Muscle of arm (tissue), 12 donors: ENCODE measurements around the gene UPK1B. TPM values are rescaled to one million over a fixed set of nuclear protein-coding genes. Genes with fewer than 3 reads are reported as not detected.
"Not testable (repeated sequence)": the region's sequence is repeated elsewhere in the genome, so short reads cannot be mapped to it uniquely, and the experiment has no call there.

Source experiments
- DNase-seq: peaks from one replicate; pipeline ENCODE4 v3.0.0-alpha.2; 2013
- polyA plus RNA-seq, 12 donors: library from polyadenylated mRNA; unstranded; fragments of 120-200 nt; gene quantifications; one replicate each; pipeline ENCODE4 v1.2.1, GENCODE V29; 2013; ENCODE audit not compliant: insufficient read length in 12 of 12

The UPK1B gene
- polyA plus RNA-seq, 12 donors = 0.34 to 46.8 (median 12.2) TPM; not detected in 7

DNA sequence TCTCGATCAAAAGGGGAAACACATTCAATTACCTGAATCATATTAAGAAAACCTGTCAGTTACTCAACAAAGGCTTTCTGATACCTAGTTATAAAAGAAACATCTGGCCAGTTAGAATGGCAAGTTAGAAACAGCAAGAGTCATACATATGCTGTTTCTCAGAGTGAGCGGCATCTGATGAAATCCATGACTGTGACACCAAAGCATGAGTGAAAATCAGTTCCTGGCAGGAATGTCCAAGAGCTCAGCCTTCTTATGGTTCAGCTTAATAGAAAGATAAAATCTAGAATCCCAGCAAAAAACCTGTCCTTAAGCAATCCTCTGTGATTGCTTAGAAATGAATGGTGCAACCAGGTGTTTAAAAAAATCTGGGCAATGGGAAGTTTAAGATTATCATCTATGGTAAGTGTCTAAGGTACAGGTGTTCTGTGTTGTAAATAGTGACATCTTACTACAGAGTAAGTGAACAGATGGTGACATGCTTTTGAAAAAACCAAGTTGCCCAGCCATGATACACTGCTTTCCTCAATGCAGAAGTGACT lies 48.5 kb downstream of the UPK1B start:
- DNase-seq = no peak

DNA sequence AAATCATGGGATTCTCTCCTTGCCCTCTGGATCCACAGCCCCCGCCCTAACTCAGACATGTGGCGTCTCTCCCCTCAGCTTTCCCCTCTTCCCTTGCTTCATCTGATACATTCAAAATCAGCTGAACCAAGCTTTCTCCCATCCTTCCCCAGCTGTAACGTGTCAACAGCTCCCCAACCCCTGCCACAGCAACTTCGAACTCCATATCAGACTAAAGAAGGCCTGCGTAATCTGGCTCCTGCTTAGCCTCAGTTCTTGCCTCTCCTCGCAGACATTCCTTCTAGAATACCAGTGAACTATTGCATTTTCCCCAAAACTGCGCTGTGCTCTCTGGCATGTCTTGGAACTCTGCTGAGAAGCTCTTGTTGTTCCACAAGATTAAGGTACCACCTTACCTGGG lies 49.0 kb downstream of the UPK1B start:
- no peak for DNase-seq

DNA sequence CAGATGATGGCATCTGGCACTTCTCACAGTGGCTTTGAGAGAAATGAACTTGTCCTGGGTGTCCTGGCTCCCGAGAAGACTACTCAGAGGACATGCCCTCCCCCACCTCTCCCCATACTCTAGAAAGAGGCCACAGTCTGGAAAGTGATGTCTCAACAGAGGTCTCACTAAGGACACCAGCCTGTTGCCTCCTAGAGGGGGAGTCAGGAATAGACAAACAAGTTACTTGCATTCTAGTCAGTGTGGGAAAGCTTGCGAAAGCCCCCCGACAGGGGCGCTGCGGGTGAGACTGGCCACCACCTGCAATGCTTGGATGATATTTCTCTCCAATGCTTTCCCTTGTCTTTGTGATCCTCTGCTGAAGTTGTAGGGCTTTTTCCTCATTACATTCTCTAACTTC lies 50.1 kb downstream of the UPK1B start:
- DNase-seq = no peak

GRCh38 chr3:119225121-119225520 lies 51.7 kb downstream of the UPK1B start:
- no peak for DNase-seq

- DNase-seq = no peak
These were observed 53.9 kb downstream of the UPK1B start for GRCh38 chr3:119227070-119227850.

DNA sequence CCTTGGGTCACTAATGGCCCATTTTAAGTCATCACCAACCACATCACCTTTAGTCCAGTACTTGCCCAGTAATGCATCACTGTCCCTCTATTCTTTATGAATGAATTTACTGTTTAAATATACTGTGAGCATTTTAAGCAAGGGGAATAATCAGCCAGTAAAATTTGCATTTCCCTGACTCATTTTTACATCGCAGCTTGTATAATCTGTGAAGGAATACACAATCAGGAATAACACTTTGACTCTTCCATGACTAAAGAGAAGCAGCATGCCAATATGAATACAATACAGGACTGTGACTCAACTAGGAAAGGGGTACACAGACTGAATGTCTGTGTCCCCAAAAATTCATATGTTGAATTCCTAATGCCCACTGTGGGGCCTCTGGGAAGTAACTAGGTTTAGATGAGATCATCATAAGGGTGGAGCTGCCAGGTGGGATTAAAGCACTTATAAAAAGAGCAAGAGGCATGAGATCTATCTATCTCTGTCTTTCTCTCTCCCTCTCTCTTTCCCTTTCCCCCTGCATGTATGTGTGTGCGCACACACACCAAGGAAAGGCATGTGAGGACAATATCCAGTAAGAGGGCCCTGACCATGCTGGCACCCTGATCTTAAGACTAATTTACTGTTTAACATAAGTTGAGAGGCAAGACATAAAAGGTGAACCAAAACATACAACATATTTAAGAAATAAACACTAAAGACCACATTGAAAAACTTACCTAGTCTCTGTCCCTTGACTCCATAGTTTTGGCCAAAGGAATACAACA lies 55.2 kb downstream of the UPK1B start:
- DNase-seq = no peak

GRCh38 chr3:119229190-119229589 lies 55.8 kb downstream of the UPK1B start:
- no peak for DNase-seq

- DNase-seq = no peak
These were observed 56.7 kb downstream of the UPK1B start for GRCh38 chr3:119230071-119230470.

GRCh38 chr3:119230745-119231144 lies 57.3 kb downstream of the UPK1B start:
- no peak for DNase-seq

DNA sequence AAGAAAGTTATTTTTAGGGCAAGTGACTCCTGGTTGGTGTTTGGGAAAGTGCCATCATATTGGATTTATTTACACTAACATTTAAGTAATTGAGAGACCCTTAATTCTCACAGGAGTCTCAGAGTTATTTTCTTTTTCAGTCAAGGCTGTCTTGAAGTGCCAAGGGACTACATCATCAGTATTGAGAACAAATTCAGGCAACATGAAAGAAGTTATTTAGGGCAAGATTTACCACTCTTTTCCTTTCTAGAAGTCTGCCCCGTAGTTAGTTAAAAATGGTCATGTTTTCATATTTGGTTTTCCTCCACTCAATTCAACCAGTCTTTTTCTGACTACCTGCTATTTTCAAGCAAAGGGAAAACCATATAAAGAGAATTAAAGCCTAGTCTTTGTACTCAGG lies 61.2 kb downstream of the UPK1B start:
- no peak for DNase-seq

DNA sequence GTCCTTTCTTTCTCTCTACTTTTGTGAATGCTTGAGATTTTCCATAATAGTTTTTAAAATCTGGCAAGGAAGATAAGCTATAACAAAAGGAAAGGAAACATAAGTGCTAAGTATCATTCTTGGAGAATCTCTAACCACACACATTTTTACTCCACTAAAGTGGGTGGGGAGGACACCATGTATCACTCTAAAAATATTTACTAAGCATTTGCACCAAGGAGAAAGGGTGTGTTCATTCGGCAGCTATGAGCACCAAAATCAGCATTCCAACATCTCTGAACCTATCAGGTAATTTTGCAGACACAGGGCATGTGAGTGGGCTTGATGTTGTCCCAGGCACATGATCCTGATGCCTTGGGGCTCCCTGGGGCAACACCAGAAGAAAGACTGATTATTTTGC lies 61.8 kb downstream of the UPK1B start:
- DNase-seq = no peak

- no peak for DNase-seq
These were observed 63.4 kb downstream of the UPK1B start for GRCh38 chr3:119236756-119237155.

DNA sequence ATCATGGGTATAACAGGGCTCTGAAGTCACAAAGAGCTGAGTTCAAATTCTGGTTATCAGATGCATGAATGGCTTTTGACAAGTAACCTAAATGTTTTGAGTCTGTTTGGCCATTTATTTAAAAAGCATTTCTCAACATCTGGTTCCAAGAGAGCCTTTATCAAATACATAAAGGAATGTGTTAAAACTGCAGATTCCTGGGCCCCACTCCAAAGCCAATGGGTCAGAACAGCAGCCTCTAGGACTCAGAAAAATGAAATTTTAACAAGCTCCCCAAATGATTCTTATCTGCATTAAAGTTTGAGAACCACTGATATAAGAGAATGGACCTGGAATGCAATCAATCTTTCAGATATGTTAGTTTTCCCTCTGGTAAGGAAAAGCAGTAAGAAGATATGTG lies 63.9 kb downstream of the UPK1B start:
- DNase-seq = no peak

GRCh38 chr3:119238363-119238762 lies 65.0 kb downstream of the UPK1B start:
- no peak for DNase-seq

- DNase-seq = no peak
These were observed 65.9 kb downstream of the UPK1B start for GRCh38 chr3:119239206-119239820.

DNA sequence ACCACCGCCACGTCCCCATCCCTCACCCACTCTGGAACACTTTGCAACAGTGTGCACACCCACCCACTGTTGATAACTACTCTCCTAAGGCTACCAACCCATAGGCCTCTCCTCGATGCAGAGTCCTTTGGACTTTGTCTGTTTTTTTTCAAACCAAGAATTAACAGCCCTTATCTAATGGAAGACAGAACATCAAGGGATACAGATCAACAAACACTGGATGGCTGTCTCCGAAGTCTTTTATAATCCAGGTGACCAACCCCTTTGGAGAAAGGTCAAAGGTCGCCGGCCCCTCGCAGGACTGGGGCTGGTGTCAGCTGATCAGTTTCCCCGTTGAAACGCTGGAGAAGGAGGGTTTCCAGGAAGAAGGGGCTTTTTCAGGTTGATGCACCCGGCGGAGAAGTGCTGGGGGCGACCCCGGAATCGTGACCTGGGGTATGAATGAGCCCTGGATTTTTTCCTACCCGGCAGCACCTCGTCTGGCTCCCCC lies 66.7 kb downstream of the UPK1B start:
- peak; percentile 46 for DNase-seq

- peak; percentile 91 for DNase-seq
These were observed 67.4 kb downstream of the UPK1B start, which contains the start of gene B4GALT4 for GRCh38 chr3:119240591-119241434. Gene B4GALT4, minus strand, starts transcription at chr3:119240878. Its CDS starts 10,779 bp downstream, at chr3:119230099.

DNA sequence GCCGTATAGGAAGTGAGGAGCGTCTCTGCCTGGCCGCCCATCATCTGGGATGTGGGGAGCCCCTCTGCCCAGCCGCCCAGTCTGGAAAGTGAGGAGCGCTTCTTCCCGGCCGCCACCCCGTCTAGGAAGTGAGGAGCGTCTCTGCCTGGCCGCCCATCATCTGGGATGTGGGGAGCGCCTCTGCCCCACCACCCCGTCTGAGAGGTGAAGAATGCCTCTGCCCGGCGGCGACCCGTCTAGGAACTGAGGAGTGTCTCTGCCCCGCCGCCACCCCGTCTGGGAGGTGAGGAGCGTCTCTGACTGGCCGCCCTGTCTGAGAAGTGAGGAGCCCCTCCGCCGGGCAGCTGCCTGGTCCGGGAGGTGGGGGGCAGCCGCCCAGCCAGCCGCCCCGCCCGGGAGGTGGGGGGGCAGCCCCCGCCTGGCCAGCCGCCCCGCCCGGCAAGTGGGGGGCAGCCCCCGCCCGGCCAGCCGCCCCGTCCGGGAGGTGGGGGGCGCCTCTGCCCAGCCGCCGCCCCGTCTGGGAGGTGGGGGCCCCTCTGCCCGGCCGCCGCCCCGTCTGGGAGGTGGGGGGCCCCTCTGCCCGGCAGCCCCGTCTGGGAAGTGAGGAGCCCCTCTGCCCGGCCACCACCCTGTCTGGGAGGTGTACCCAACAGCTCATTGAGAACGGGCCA lies 69.1 kb downstream of the UPK1B start:
- DNase-seq = not testable (repeated sequence)

DNA sequence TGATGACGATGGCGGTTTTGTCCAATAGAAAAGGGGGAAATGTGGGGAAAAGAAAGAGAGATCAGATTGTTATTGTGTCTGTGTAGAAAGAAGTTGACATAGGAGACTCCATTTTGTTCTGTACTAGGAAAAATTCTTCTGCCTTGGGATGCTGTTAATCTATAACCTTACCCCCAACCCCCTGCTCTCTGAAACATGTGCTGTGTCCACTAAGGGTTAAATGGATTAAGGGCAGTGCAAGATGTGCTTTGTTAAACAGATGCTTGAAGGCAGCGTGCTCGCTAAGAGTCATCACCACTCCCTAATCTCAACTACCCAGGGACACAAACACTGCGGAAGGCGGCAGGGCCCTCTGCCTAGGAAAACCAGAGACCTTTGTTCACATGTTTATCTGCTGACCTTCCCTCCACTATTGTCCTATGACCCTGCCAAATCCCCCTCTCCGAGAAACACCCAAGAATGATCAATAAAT lies 69.7 kb downstream of the UPK1B start:
- not testable (repeated sequence) for DNase-seq

GRCh38 chr3:119243712-119244111 lies 70.3 kb downstream of the UPK1B start:
- no peak for DNase-seq
